Lower lobe of right lung (tissue), 2 donors: ENCODE results near the gene AAK1. TPM values are rescaled to one million over a fixed set of nuclear protein-coding genes. Genes with fewer than 3 reads are reported as not detected.

Experiments used
- ATAC-seq, 2 donors: fragments of 200-7000 bp; cut with Tn5 transposase; one replicate each; pipeline ENCODE4 v1.9.1; 2020 to 2022; ENCODE audit warnings: mild to moderate bottlenecking in 2 of 2, moderate library complexity in 2 of 2
- DNase-seq: peaks from one replicate; pipeline ENCODE4 v3.0.0-alpha.2; 2020
- H3K27ac ChIP-seq: fragments of 200-600 bp; one replicate; pipeline ENCODE4 v1.8.0; 2022
- H3K27me3 ChIP-seq: fragments of 200-600 bp; one replicate; pipeline ENCODE4 v1.8.0; 2022; ENCODE audit warnings: low read depth
- H3K36me3 ChIP-seq: fragments of 200-600 bp; one replicate; pipeline ENCODE4 v1.8.0; 2022; ENCODE audit warnings: mild to moderate bottlenecking
- H3K4me1 ChIP-seq: fragments of 200-600 bp; one replicate; pipeline ENCODE4 v1.8.0; 2022
- H3K4me3 ChIP-seq: fragments of 200-600 bp; one replicate; pipeline ENCODE4 v1.8.0; 2022; ENCODE audit warnings: mild to moderate bottlenecking
- H3K9me3 ChIP-seq: fragments of 200-600 bp; one replicate; pipeline ENCODE4 v1.8.0; 2022
- intact Hi-C: fragments of 100-400 bp; cut with DNase I; formaldehyde crosslinking; loops from one replicate; pipeline ENCODE4 v1.11.0; 2022
- total RNA-seq: library from RNA; stranded (reverse); fragmentation: NEBNext Ultra II Directional; extraction: Animal tissue kit (Norgen Biotek cat#: 25700); gene quantifications from one replicate; pipeline ENCODE4 v1.2.1, GENCODE V29; 2021
- TF ChIP-seq, protein P1 (sequence below): fragments of 200-600 bp; IDR thresholded peaks from one replicate; pipeline ENCODE4 v1.8.0; 2022; ENCODE audit warnings: antibody characterized with exemption, mild to moderate bottlenecking
- donor health status: DM: no; HTN: yes; CAD: no; lungs with severe emphysema.

The AAK1 gene
- total RNA-seq, 1 donor from 2014 or later, result 73.3 TPM

- no peak overlapping the region for H3K4me3 ChIP-seq
- no peaks in the 10 kb centered on the region for H3K27me3 ChIP-seq
- peaks cover 10% of the 10 kb centered on the region for H3K9me3 ChIP-seq
- ATAC-seq, result peak; percentile 63 to 71
- peaks cover 20% of the 10 kb centered on the region for H3K4me1 ChIP-seq
- TF ChIP-seq, protein P1, sequence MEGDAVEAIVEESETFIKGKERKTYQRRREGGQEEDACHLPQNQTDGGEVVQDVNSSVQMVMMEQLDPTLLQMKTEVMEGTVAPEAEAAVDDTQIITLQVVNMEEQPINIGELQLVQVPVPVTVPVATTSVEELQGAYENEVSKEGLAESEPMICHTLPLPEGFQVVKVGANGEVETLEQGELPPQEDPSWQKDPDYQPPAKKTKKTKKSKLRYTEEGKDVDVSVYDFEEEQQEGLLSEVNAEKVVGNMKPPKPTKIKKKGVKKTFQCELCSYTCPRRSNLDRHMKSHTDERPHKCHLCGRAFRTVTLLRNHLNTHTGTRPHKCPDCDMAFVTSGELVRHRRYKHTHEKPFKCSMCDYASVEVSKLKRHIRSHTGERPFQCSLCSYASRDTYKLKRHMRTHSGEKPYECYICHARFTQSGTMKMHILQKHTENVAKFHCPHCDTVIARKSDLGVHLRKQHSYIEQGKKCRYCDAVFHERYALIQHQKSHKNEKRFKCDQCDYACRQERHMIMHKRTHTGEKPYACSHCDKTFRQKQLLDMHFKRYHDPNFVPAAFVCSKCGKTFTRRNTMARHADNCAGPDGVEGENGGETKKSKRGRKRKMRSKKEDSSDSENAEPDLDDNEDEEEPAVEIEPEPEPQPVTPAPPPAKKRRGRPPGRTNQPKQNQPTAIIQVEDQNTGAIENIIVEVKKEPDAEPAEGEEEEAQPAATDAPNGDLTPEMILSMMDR, result no peak
- intact Hi-C loops, result no loop called here
- DNase-seq, result no peak
- H3K27ac ChIP-seq, result peak overlapping the region; percentile 28
- peaks cover 32% of the 10 kb centered on the region for H3K36me3 ChIP-seq
Observed at GRCh38 chr2:69535817-69536241, 107.7 kb downstream of the AAK1 start.

- Histone ChIP-seq H3K36me3 (peaks cover 53% of the 10 kb centered on the region), H3K4me3 (no peak overlapping the region)
Observed at GRCh38 chr2:69531186-69531585, 112.4 kb downstream of the AAK1 start.

DNA sequence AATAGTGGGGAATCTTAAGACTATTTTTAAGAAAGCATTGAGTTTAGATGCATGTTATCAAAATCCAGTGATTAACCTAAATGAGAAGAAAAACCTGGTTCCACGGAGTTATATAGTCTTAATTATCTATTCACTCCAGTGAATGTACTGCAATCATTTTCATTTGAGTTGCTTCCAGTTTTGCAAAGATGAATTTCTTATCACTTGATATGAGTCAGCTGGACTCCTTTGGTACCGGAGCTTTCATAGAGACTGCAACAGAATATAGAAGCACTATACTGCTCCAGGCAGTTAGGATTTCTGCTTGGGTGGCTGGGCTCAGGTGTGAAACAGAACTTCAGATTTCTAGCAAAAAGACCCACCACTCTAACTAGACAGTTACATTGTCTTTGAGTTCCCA is 114.1 kb downstream of the AAK1 start:
- Histone ChIP-seq H3K9me3 (peaks cover 10% of the 10 kb centered on the region), H3K36me3 (peaks cover 70% of the 10 kb centered on the region), H3K27me3 (no peaks in the 10 kb centered on the region), H3K4me1 (no peaks in the 10 kb centered on the region), H3K27ac (no peak overlapping the region), H3K4me3 (no peak overlapping the region)
- no peak for DNase-seq
- intact Hi-C loops, result no loop called here
- ATAC-seq, result no peak
- TF ChIP-seq, protein P1, result no peak

More at GRCh38 chr2:69531186-69531585, 112.4 kb downstream of the AAK1 start:
- no peak for ATAC-seq
- intact Hi-C loops, result no loop called here
- no peak for DNase-seq
- TF ChIP-seq, protein P1, result no peak
- Histone ChIP-seq H3K27ac (no peak overlapping the region), H3K4me1 (peaks cover 7% of the 10 kb centered on the region), H3K27me3 (no peaks in the 10 kb centered on the region), H3K9me3 (peaks cover 10% of the 10 kb centered on the region)

- Histone ChIP-seq H3K27ac (no peak overlapping the region), H3K9me3 (no peaks in the 10 kb centered on the region), H3K36me3 (peaks cover 94% of the 10 kb centered on the region), H3K4me3 (no peak overlapping the region), H3K4me1 (no peaks in the 10 kb centered on the region), H3K27me3 (no peaks in the 10 kb centered on the region)
- TF ChIP-seq, protein P1, result no peak
- intact Hi-C loops, result no loop called here
- ATAC-seq (no peak), DNase-seq (no peak)
Observed at GRCh38 chr2:69525261-69525660, 118.3 kb downstream of the AAK1 start.

DNA sequence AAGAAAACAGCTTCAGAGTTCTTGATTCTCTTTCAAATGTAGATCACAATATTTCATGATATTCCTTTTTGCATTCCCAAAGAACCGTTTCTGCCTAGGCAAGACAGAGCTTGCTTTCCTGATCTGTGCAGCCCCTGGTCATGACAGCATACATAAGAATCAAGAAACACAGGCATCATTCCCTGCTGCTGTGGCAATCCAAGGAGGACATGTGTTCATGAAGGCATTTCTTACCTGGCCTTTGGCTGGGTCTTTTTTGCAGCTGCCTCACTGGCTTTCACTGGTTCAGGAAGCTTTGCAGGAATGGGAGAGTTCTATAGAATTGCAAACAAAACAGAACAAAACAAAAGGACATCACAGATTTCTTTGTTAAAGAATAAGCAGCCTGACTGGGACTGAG is 118.7 kb downstream of the AAK1 start:
- H3K4me1 ChIP-seq, result no peaks in the 10 kb centered on the region
- intact Hi-C loops, result no loop called here
- TF ChIP-seq, protein P1, result no peak
- peaks cover 94% of the 10 kb centered on the region for H3K36me3 ChIP-seq
- ATAC-seq, result no peak
- DNase-seq, result no peak
- no peak overlapping the region for H3K27ac ChIP-seq
- no peaks in the 10 kb centered on the region for H3K27me3 ChIP-seq
- no peak overlapping the region for H3K4me3 ChIP-seq
- no peaks in the 10 kb centered on the region for H3K9me3 ChIP-seq

- ATAC-seq, result no peak
- TF ChIP-seq, protein P1, result no peak
- intact Hi-C loops, result no loop called here
- no peaks in the 10 kb centered on the region for H3K4me1 ChIP-seq
- H3K27ac ChIP-seq, result no peak overlapping the region
- H3K9me3 ChIP-seq, result no peaks in the 10 kb centered on the region
- no peaks in the 10 kb centered on the region for H3K27me3 ChIP-seq
- H3K36me3 ChIP-seq, result peaks cover 100% of the 10 kb centered on the region
- DNase-seq, result no peak
- H3K4me3 ChIP-seq, result no peak overlapping the region
Observed at GRCh38 chr2:69521747-69522146, 121.8 kb downstream of the AAK1 start.
